ENCODE results near the gene CYFIP2. TPM values are rescaled to one million over a fixed set of nuclear protein-coding genes. Genes with fewer than 3 reads are reported as not detected.

The CYFIP2 gene
- total RNA-seq, 1 experiment from 2014 or later = 7.6 TPM

- DNase-seq (ENCODE audit: low read depth) = no peak
Measured at GRCh38 chr5:157288405-157289163, 22.7 kb downstream of the CYFIP2 start.

GRCh38 chr5:157289164-157289819, 23.4 kb downstream of the CYFIP2 start:
- DNase-seq (ENCODE audit: low read depth) = no peak

GRCh38 chr5:157290156-157290980, 24.4 kb downstream of the CYFIP2 start:
- peak; percentile 78 for DNase-seq (ENCODE audit: low read depth)

- DNase-seq (ENCODE audit: low read depth) = no peak
Measured at GRCh38 chr5:157290981-157291711, 25.2 kb downstream of the CYFIP2 start.

GRCh38 chr5:157292599-157292998, 26.7 kb downstream of the CYFIP2 start:
- DNase-seq (ENCODE audit: low read depth) = no peak

- DNase-seq (ENCODE audit: low read depth) = no peak
Measured at GRCh38 chr5:157294407-157295091, 28.6 kb downstream of the CYFIP2 start.

- no peak for DNase-seq (ENCODE audit: low read depth)
Measured at GRCh38 chr5:157295247-157295646, 29.3 kb downstream of the CYFIP2 start.

GRCh38 chr5:157300564-157300963, 34.6 kb downstream of the CYFIP2 start:
- DNase-seq (ENCODE audit: low read depth) = no peak

GRCh38 chr5:157301066-157301465, 35.1 kb downstream of the CYFIP2 start:
- DNase-seq (ENCODE audit: low read depth) = no peak

- no peak for DNase-seq (ENCODE audit: low read depth)
Measured at GRCh38 chr5:157303023-157303422, 37.1 kb downstream of the CYFIP2 start.

GRCh38 chr5:157303667-157304327, 37.9 kb downstream of the CYFIP2 start:
- DNase-seq (ENCODE audit: low read depth) = peak; percentile 24

- no peak for DNase-seq (ENCODE audit: low read depth)
Measured at GRCh38 chr5:157306081-157306480, 40.2 kb downstream of the CYFIP2 start.

- DNase-seq (ENCODE audit: low read depth) = no peak
Measured at GRCh38 chr5:157306692-157307471, 41.0 kb downstream of the CYFIP2 start.

GRCh38 chr5:157308836-157309465, 43.0 kb downstream of the CYFIP2 start:
- peak; percentile 19 for DNase-seq (ENCODE audit: low read depth)

GRCh38 chr5:157309796-157310195, 43.9 kb downstream of the CYFIP2 start:
- peak; percentile 15 for DNase-seq (ENCODE audit: low read depth)

- DNase-seq (ENCODE audit: low read depth) = no peak
Measured at GRCh38 chr5:157311595-157311994, 45.7 kb downstream of the CYFIP2 start.

- DNase-seq (ENCODE audit: low read depth) = peak; percentile 61
Measured at GRCh38 chr5:157312492-157312891, 46.6 kb downstream of the CYFIP2 start.

- DNase-seq (ENCODE audit: low read depth) = no peak
Measured at GRCh38 chr5:157322581-157322980, 56.7 kb downstream of the CYFIP2 start.

- DNase-seq (ENCODE audit: low read depth) = no peak
Measured at GRCh38 chr5:157323107-157323706, 57.3 kb downstream of the CYFIP2 start.

All from Daoy (cell line).